IMR-90 (cell line): Measurements from ENCODE around the gene TTC16.

Experiments used
- BHLHE40 ChIP-seq: fragments of 150-350 bp; IDR thresholded peaks from 2 replicates; pipeline ENCODE4 v1.6.1; 2016; ENCODE audit warnings: mild to moderate bottlenecking, low read depth, low read length
- CEBPB ChIP-seq: IDR thresholded peaks from 2 replicates; pipeline ENCODE4 v1.6.1; 2012; ENCODE audit warnings: low read depth, low read length, improper control_type of control experiment
- CTCF ChIP-seq: conservative IDR thresholded peaks from 2 replicates; pipeline ENCODE4 v1.5.1; 2012; ENCODE audit warnings: mild to moderate bottlenecking, low read depth, low read length, improper control_type of control experiment
- FOS ChIP-seq: fragments of 150-350 bp; IDR thresholded peaks from 2 replicates; pipeline ENCODE4 v1.6.1; 2016; ENCODE audit warnings: low read depth, low read length
- MXI1 ChIP-seq: IDR thresholded peaks from 2 replicates; pipeline ENCODE4 v1.6.1; 2012; ENCODE audit warnings: low read depth, mild to moderate bottlenecking, low read length, moderate library complexity, borderline replicate concordance
- POLR2A ChIP-seq: IDR thresholded peaks from 2 replicates; pipeline ENCODE4 v1.6.1; 2012; ENCODE audit warnings: mild to moderate bottlenecking, low read depth, low read length

GRCh38 chr9:127769101-127769500, 53.2 kb downstream of the TTC16 start:
- TF ChIP-seq FOS: no peak
- no peak for TF ChIP-seq CTCF
- TF ChIP-seq MXI1: no peak
- TF ChIP-seq CEBPB: no peak
- no peak for TF ChIP-seq BHLHE40
- no peak for TF ChIP-seq POLR2A
